Hindlimb muscle (tissue), 1 donor: ENCODE results near the gene DPT. TPM values are rescaled to one million over a fixed set of nuclear protein-coding genes. Genes with fewer than 3 reads are reported as not detected.

Source experiments
- DNase-seq: peaks from one replicate; pipeline ENCODE4 v3.0.0-alpha.2; 2013
- polyA plus RNA-seq: library from polyadenylated mRNA; unstranded; fragments of 120-200 nt; gene quantifications from one replicate; pipeline ENCODE4 v1.2.1, GENCODE V29; 2013; ENCODE audit not compliant: insufficient read length

Gene DPT
- polyA plus RNA-seq, 1 donor, result 70.2 TPM

DNA sequence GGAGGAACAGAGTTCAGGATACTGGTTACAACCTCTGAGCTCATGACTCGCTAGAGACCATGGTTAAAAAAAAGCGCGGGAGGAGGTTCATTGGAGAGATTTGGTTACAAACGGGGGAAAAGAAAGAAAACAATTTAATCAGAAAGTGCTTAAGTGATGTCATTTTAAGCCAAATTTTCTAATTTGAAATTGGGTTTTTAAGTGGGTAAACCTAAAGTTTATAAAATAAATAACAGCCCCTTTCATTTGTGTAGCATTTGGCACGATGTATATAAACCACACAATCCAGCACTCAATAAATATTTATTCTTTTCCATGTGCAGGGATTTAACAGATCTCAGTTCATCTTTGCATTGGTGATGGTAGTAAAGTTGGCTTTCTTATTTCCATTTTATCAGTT lies 7.0 kb upstream of the DPT start:
- no peak for DNase-seq

- no peak for DNase-seq
Observed at GRCh38 chr1:168734946-168735345, 5.9 kb upstream of the DPT start.

GRCh38 chr1:168734271-168734670 lies 5.3 kb upstream of the DPT start:
- no peak for DNase-seq

DNA sequence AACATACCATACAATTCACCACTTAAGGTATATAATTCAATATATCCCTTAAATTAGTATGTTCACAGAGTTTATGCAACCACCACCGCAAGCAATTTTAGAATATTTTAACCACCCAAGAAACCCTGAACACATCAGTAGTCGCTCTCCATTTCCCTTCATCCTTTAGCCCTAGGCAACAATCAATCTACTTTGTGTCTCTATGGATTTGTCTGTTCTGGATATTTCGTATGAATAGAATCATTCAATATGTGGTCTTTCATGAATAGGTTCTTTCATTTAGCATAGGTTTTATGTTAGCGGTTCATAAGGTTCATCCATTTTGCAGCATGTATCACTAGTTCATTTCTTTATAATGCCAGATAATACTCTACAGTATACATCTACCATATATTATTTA lies 4.2 kb upstream of the DPT start:
- no peak for DNase-seq

DNA sequence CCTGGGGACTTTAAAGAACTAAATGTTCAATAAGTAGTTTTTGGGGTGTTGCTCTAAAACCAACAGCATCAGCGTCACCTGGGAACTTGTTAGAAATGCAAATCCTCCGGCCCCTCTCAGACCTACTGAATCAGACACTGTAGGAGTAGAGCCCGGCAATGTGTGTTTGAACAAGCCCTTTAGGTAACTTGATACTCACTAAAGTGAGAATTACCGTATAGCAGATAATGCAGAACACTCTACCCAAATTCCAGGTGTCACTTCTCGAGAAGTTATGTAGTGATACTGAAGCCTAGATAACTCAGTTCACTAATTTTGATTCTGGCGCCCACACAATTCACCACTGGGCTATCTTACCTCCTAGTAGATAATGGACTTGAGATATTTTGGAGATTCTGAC lies 3.7 kb upstream of the DPT start:
- no peak for DNase-seq

DNA sequence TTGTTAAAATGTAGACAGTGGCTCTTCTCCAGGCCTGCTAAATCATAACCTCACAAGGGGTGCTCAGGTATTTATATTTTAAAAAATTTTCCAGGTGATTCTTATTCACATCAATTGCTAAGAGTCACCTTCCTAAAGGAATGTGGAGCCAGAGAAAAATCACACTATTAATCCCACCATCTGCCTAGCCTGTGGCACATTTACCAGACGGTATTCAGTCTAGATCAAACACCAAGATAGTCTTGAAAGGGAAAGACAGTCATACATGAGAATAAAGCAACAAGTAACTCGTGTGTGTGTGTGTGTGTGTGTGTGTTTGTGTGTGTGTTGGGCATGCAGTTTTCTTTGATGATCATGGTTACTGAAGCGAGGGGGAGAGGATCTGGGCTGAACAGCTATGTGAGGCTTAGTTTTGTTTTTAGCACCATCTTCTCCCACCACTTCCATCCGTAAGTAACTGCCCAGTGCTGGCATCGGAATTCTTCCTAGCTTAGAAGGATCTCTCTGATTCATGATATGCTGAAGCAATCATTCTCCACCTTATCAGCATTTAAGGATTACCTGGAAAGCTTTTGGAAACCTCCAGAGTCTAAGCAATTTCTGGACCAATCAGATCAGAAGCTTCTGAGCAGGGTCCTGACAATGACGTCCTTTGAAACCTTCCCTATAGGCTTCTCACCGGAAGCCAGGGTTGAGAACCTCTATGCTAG lies 2.4 kb upstream of the DPT start:
- DNase-seq, result no peak

DNA sequence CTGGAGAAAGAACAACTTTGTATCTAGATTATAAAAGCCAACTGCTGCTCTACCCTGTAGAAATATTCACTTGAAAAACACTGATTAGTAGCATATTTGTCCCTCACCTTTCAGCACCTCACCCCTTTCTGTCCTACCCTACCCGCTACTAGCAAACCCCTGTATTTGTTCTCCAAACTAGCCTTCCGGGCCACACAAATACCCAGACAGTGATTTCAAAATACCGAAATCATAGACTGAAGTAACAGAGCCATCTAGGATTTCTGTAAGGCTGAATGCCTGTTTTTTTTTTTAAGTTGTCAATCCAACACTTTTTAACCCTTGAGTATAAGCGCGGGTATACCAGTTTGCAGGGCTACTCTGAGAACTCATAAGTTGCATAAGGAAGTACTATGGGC lies 398 bp upstream of the DPT start:
- DNase-seq, result no peak

- DNase-seq, result no peak
Observed at GRCh38 chr1:168726719-168727118, 2.3 kb downstream of the DPT start.

DNA sequence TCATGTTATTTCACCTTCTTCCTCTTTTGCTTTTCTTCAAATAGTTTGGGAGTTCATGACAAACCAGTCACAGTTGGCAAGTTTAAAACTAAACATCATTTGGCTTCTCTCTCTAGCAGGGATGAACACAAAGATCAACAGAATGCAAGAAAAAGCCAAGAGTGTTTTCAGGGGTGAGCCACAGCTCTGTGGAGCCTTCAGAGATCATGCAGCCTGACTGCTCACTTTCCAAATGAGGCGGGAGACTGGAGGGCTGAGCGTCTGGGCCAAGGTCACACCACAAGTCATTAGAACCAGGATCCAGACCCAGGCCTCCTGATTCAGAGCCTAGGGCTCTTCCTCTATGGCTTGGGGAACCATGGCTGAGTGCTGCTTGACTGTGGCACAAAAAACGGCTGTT lies 2.7 kb downstream of the DPT start:
- no peak for DNase-seq

GRCh38 chr1:168725831-168726230 lies 3.2 kb downstream of the DPT start:
- DNase-seq, result peak; percentile 19

GRCh38 chr1:168725060-168725459 lies 3.9 kb downstream of the DPT start:
- DNase-seq, result no peak

DNA sequence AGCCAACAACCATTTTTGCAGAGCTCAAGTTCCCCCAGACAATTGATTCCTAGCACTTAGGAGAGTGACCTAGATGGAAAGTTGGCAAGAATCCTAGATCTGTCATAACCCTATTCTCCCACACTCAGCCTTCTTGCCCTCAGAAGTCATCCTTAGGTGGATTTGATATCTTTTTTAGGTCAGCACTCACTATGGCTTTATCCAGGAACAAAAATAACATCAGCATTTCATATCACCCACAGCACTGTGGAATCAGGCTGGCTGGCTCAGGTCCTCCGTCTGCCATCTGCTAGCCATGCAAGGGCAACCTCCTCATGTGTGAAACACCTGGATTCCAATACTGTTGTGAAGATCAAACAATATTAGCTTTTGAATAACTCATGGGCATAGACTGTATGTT lies 6.0 kb downstream of the DPT start:
- DNase-seq, result no peak

DNA sequence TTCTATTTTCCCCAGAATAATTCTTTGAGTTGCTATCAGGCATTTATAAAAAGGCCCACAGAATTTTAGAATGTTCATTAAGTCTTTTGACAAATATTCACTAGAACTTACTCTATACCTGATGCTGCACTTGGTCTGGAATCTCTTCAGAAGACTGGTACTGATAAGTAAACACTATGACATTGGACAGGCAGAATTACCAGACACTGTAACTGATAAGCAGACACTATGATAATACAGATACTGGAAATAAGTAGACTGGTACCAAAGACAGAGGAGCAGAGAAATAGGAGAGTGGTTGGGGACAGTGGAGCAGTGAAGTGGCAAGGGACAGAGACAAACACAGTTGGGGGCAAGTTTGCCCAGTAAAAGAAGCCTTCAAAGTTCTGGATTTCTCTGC lies 8.2 kb downstream of the DPT start:
- no peak for DNase-seq

- no peak for DNase-seq
Observed at GRCh38 chr1:168719306-168720111, 9.5 kb downstream of the DPT start.

DNA sequence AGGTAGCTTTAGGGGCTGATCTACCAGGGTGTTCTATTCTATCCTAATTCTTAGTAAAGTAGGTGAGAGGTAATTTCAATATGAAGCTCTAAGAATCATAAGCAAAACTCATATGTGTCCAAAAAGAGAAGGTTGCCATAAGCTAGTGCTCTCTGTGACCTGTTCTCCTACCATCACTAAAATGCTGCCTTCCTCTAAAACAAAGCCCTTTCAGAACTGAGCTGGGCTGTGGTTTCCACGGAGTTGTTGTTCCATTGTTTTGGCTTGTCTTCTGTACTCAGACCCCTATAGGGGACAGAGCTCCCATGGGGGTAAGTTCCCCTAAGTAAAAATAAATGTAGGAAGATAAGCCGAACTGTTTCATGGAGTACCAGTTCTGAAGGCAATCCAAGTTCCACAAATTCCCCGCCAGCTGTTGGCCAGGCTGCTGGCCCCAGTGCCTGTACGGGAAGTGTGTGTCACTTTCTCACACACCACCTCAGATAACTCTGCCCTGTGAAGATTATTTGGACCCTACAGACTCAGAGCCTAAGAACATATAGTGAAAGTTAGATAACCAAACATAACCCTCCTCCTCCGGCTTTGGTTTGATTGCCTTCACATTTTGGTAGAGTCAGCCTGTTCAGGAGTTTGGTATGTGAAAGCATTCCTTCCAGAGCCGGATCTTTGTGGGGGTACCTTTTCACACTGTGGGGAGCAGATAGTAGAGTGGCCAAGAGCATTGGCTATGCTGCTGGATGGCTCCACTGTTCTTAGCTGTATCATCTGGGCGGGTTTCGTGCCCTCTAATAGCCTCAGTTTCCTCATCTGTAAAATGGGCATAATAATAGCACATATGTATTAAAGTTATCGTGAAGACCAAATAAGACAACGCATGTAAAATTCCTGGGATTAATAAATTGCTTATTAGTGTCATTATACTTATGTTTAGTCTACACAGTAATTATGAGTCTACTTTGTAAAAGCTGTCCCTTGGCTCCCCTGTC lies 10.8 kb downstream of the DPT start:
- no peak for DNase-seq

GRCh38 chr1:168714012-168714411 lies 15.0 kb downstream of the DPT start:
- no peak for DNase-seq

DNA sequence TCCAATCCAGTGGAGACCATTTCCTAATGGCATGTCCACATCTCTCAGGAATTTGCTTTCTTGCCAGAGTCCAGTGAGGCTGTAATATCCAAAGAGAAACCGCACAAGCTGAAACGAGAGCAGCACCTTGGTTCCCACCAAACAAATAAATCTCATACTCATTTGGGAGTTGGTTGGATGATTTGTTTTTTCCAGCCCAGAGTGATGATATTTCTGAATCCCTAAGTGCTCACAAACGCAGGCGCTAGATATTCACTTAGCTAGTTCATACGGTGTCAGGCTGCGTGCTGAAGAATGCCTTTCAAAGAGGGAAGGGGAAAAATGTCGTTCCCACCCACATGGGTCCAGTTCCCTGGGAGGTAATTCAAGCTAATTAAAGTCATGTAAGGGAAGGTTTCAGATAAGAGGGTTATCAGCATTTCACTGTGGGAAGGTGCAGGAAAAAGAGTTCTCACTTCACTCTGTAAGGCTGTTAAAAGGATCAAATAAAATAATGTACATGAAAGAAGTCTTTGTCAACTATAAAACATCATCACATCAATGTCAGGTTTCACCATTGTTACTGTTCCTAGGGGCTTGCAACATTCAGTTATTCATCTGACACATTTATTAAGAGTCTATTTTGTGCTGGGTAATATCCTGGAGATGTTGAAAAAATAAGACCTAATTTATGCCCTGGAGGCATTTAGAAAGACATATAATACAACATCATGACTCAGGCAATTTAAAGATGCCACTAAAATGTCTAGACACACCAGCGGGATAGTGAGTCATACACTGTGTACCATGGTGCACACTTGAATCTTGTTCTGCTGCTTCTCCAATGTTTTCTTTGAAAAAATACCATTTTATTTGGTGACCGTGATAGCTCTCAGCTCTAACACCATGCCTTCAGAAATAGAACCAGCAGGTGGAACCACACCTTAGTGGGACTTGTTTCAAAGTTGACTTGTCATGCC lies 19.3 kb downstream of the DPT start:
- peak; percentile 42 for DNase-seq

DNA sequence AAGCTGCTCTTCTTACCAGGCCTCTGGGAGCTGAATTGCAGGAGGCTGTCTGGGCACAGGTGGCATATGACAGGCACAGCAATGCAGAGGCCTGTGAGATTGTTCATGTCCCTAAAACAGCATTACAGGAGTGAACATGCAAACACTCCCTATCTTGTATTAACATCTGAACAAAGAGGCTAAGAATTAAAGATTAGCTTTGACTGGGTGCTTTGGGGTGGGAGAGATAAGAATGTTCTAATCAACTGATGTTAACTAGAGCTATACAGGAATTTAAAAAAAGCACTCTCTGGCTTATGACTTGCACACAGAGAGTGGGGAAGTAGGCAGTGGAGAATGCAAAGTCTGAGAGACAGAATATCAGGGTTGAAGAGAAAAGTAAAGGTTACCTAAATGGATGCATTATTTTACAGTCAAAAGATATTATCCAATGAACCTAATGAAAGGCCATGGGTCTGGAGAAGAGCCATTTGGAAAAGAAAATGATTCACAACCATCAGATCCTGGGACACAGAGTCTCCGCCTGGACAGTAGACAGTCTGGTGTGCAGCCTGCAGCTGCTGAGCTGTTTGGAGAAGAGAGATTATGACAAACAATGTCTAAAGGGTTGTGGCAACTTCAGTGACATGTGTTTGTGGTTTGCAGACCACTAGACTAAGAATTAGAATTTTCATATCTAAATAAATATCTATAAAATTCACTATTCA lies 20.2 kb downstream of the DPT start:
- DNase-seq, result peak; percentile 44

DNA sequence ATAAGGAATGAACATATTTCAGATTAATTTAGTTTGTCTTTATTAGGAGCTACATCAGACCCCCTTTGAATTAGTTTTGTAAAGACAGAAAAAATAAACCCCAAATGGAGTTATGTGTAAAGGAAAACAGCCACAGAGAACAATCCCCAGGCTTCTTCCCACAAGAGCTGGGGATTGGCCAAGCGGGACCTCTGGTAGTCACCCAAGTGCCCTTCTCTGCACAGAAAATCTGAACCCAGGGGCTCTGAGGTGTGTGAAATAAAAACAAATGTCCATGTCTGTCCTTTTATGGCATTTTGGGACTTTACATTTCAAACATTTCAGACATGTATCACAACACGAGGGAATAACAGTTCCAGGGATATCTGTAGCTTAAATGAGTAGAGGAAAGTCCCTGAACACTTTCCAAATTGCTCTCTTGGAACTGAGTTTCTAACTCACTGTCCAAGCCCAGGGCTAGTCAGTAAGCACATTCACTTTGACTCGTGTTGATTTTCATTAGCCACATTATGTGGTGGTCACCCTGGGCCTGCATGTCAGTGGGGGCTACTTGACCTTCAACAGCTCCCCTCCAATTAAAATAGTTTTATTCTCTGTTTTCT lies 22.5 kb downstream of the DPT start:
- no peak for DNase-seq

DNA sequence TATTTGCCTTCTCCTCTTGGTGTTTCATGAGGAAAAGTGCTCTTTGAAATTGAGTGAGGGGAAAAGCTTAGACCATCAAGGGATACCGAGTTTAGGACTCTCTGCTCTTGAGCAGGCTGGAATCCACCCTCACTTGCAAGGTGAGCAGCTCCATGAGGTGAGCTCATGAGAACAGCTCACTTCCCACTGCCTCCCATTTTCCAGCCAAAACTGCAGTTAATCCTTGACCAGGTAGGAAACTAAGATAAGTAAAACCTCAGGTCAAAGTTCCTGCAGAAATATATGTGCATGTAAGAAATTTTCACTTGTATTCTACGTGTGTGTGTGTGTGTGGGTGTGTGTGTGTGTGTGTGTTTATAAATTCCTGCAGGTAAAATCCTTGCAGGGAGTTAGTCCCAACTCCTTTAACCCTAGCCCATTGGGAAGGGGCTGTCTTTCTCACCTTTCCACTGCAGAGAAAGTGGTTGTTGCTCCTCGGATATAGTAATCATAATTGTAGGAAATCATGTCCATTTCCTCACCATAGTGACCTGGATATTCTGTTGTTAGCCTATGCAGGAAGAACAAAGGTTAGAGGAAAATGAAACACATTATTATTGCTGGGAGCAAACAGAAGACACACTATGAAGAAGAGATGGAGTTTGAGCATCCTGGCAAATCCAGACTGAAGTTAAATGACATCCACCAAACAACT lies 28.3 kb downstream of the DPT start:
- DNase-seq, result no peak
